Measurements from ENCODE around the gene CD200. TPM values are rescaled to one million over a fixed set of nuclear protein-coding genes. Genes with fewer than 3 reads are reported as not detected.

Gene CD200
- total RNA-seq, 1 experiment from 2014 or later = not detected

DNA sequence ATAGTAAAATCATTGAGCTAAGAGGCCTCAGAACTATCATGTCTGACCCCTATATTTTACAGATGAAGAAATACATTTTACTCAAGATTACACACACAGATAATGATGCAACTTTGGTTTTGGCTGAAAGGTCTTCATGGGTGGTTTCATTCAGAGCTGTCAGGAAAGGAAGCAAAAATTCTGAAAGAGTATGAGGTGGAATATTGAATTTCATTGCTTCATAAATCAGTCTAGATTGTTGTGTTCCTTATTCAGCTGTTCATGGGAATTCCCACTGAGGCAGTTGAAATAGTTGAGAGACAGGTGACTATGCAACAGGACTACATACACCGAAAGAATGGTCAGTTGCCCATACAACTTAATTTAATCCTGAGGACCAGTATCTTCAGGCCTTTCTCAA, 39.4 kb downstream of the CD200 start:
- H4K20me1 ChIP-seq (ENCODE audit: insufficient read depth, low read depth, low read length) = no peaks in the 10 kb centered on the region
- no peak overlapping the region for H2AFZ ChIP-seq (ENCODE audit: low read length)
- DNase-seq = no peak
- H3K27me3 ChIP-seq (ENCODE audit: low read length) = no peaks in the 10 kb centered on the region
- no peaks in the 10 kb centered on the region for H3K36me3 ChIP-seq (ENCODE audit: insufficient read depth, low read length)
- H3K9me3 ChIP-seq (ENCODE audit: low read length) = no peaks in the 10 kb centered on the region
- H3K9me2 ChIP-seq (replicated peaks; ENCODE audit: insufficient read depth, low read length) = no peaks in the 10 kb centered on the region
- no peaks in the 10 kb centered on the region for H3K79me2 ChIP-seq (ENCODE audit: low read length)
- H3K4me3 ChIP-seq (ENCODE audit: low read length) = no peak overlapping the region
- H3K9ac ChIP-seq (ENCODE audit: low read length) = no peak overlapping the region
- H3K4me1 ChIP-seq (ENCODE audit: low read length) = no peaks in the 10 kb centered on the region
- no peak overlapping the region for H3K4me2 ChIP-seq (ENCODE audit: low read depth, low read length, poor library complexity, severe bottlenecking)
- no peak overlapping the region for H3K27ac ChIP-seq (ENCODE audit: low read length)

DNA sequence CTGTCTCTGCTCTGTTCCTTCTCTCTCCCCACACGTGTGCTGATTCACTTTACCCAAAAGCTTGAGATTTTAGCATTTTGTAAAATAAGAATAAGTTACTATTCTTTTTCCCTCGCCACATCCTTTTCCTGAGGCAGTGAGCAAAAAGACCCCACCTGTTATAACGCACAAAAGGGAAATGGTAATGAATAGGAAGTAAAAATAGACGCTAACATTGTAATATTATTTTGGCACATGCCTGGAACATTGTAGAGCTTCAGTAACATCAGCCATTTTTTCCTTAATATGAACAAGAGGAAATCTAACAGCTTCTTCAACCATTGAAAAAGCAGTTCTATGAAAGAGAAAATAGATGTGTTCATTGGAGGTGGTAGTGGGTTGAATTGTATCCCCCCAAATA, 40.5 kb downstream of the CD200 start:
- H3K79me2 ChIP-seq (ENCODE audit: low read length) = no peaks in the 10 kb centered on the region
- H3K27ac ChIP-seq (ENCODE audit: low read length) = no peak overlapping the region
- H3K4me1 ChIP-seq (ENCODE audit: low read length) = peaks cover 7% of the 10 kb centered on the region
- H3K4me3 ChIP-seq (ENCODE audit: low read length) = no peak overlapping the region
- no peak overlapping the region for H3K9ac ChIP-seq (ENCODE audit: low read length)
- no peaks in the 10 kb centered on the region for H3K36me3 ChIP-seq (ENCODE audit: insufficient read depth, low read length)
- no peaks in the 10 kb centered on the region for H3K9me3 ChIP-seq (ENCODE audit: low read length)
- no peak for DNase-seq
- H3K27me3 ChIP-seq (ENCODE audit: low read length) = no peaks in the 10 kb centered on the region
- H2AFZ ChIP-seq (ENCODE audit: low read length) = no peak overlapping the region
- H3K9me2 ChIP-seq (replicated peaks; ENCODE audit: insufficient read depth, low read length) = no peaks in the 10 kb centered on the region
- no peak overlapping the region for H3K4me2 ChIP-seq (ENCODE audit: low read depth, low read length, poor library complexity, severe bottlenecking)
- no peaks in the 10 kb centered on the region for H4K20me1 ChIP-seq (ENCODE audit: insufficient read depth, low read depth, low read length)

- no peak overlapping the region for H3K4me3 ChIP-seq (ENCODE audit: low read length)
- H4K20me1 ChIP-seq (ENCODE audit: insufficient read depth, low read depth, low read length) = no peaks in the 10 kb centered on the region
- no peaks in the 10 kb centered on the region for H3K9me3 ChIP-seq (ENCODE audit: low read length)
- H3K79me2 ChIP-seq (ENCODE audit: low read length) = no peaks in the 10 kb centered on the region
- no peak overlapping the region for H2AFZ ChIP-seq (ENCODE audit: low read length)
- H3K4me1 ChIP-seq (ENCODE audit: low read length) = peaks cover 7% of the 10 kb centered on the region
- H3K36me3 ChIP-seq (ENCODE audit: insufficient read depth, low read length) = no peaks in the 10 kb centered on the region
- no peak for DNase-seq
- H3K9ac ChIP-seq (ENCODE audit: low read length) = no peak overlapping the region
- no peak overlapping the region for H3K4me2 ChIP-seq (ENCODE audit: low read depth, low read length, poor library complexity, severe bottlenecking)
- no peaks in the 10 kb centered on the region for H3K9me2 ChIP-seq (replicated peaks; ENCODE audit: insufficient read depth, low read length)
- no peaks in the 10 kb centered on the region for H3K27me3 ChIP-seq (ENCODE audit: low read length)
- no peak overlapping the region for H3K27ac ChIP-seq (ENCODE audit: low read length)
Observed at GRCh38 chr3:112373924-112374323, 41.0 kb downstream of the CD200 start.

DNA sequence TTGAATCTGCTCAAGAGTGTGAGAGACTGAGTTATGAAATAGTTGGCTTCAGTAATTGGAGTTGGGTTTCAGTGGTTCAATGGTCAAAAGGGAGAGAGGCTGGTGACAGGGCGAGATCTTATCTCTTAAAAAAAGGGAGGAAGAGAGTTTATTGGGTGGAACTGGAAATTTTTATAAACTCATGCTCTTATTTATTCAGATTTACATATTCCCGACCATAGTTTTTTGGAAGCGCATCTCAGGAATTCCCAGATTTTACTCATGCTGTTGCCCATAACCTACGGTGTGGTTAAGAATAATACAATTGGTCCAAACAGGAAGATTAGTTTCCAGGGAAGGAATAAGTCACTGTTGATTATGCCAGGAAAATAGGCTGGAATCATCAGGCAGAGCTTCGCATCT, 41.4 kb downstream of the CD200 start:
- H3K4me2 ChIP-seq (ENCODE audit: low read depth, low read length, poor library complexity, severe bottlenecking) = no peak overlapping the region

DNA sequence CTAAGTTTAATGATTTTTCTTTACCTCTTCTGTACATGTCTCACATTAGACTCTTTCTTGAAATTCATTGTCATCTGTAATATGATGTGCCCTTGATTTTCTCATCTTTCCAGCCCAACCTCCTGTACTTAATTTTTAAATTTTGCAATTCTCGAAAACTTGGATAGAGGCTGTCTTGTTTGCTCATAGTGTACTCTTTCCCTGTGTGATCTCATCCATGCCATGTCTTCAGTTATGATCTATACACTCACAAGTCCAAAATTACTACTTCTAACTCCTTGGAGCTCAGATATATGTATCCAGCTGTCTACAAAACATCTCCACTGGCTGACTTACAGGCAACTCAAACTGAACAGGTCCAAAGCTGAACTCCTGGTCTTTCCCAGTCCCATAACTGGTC, 42.2 kb downstream of the CD200 start:
- Histone ChIP-seq H3K27ac (ENCODE audit: low read length) (no peak overlapping the region), H3K4me1 (ENCODE audit: low read length) (peaks cover 7% of the 10 kb centered on the region), H3K9ac (ENCODE audit: low read length) (no peak overlapping the region), H3K9me3 (ENCODE audit: low read length) (no peaks in the 10 kb centered on the region), H3K4me3 (ENCODE audit: low read length) (no peak overlapping the region), H3K4me2 (ENCODE audit: low read depth, low read length, poor library complexity, severe bottlenecking) (no peak overlapping the region), H3K79me2 (ENCODE audit: low read length) (no peaks in the 10 kb centered on the region), H4K20me1 (ENCODE audit: insufficient read depth, low read depth, low read length) (no peaks in the 10 kb centered on the region), H3K36me3 (ENCODE audit: insufficient read depth, low read length) (no peaks in the 10 kb centered on the region), H3K27me3 (ENCODE audit: low read length) (no peaks in the 10 kb centered on the region), H2AFZ (ENCODE audit: low read length) (no peak overlapping the region), H3K9me2 (replicated peaks; ENCODE audit: insufficient read depth, low read length) (no peaks in the 10 kb centered on the region)
- no peak for DNase-seq

More for the DNA sequence above, 41.4 kb downstream of the CD200 start:
- no peak overlapping the region for H3K27ac ChIP-seq (ENCODE audit: low read length)
- no peaks in the 10 kb centered on the region for H3K27me3 ChIP-seq (ENCODE audit: low read length)
- no peaks in the 10 kb centered on the region for H3K36me3 ChIP-seq (ENCODE audit: insufficient read depth, low read length)
- H4K20me1 ChIP-seq (ENCODE audit: insufficient read depth, low read depth, low read length) = no peaks in the 10 kb centered on the region
- H3K4me3 ChIP-seq (ENCODE audit: low read length) = no peak overlapping the region
- H3K4me1 ChIP-seq (ENCODE audit: low read length) = peaks cover 7% of the 10 kb centered on the region
- no peaks in the 10 kb centered on the region for H3K79me2 ChIP-seq (ENCODE audit: low read length)
- H3K9ac ChIP-seq (ENCODE audit: low read length) = no peak overlapping the region
- H3K9me2 ChIP-seq (replicated peaks; ENCODE audit: insufficient read depth, low read length) = no peaks in the 10 kb centered on the region
- H2AFZ ChIP-seq (ENCODE audit: low read length) = no peak overlapping the region
- DNase-seq = no peak
- no peaks in the 10 kb centered on the region for H3K9me3 ChIP-seq (ENCODE audit: low read length)

DNA sequence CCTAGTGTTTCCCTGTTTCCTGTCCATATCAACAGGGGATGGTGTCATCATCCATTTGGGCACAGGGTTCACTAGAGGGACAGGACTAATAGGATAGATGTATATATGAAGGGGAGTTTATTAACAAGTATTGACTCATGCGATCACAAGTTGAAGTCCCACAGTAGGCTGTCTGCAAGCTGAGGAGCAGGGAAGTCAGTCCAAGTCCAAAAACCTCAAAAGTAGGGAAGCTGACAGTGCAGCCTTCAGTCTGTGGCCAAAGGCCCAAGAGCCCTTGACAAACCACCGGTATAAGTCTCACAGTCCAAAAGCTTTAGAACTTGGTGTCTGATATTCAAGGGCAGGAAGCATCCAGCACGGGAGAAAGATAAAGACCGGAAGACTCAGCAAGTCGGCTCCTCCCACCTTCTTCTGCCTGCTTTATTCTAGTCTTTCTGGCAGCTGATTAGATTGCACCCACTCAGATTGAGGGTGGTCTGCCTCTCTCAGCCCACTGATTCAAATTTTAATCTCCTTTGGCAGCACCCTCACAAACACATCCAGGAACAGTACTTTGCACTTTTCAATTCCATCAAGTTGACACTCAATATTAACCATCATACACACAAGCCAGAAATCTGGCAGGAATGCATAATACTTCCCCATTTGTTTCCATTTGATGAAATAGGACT, 43.4 kb downstream of the CD200 start:
- Histone ChIP-seq H3K9me3 (ENCODE audit: low read length) (no peaks in the 10 kb centered on the region), H3K4me3 (ENCODE audit: low read length) (no peak overlapping the region), H3K27ac (ENCODE audit: low read length) (no peak overlapping the region), H3K79me2 (ENCODE audit: low read length) (no peaks in the 10 kb centered on the region), H3K9me2 (replicated peaks; ENCODE audit: insufficient read depth, low read length) (no peaks in the 10 kb centered on the region), H3K4me1 (ENCODE audit: low read length) (peaks cover 7% of the 10 kb centered on the region), H3K27me3 (ENCODE audit: low read length) (no peaks in the 10 kb centered on the region), H3K9ac (ENCODE audit: low read length) (no peak overlapping the region), H2AFZ (ENCODE audit: low read length) (no peak overlapping the region), H3K36me3 (ENCODE audit: insufficient read depth, low read length) (no peaks in the 10 kb centered on the region), H3K4me2 (ENCODE audit: low read depth, low read length, poor library complexity, severe bottlenecking) (no peak overlapping the region), H4K20me1 (ENCODE audit: insufficient read depth, low read depth, low read length) (no peaks in the 10 kb centered on the region)
- DNase-seq = no peak

GRCh38 chr3:112376992-112377391, 44.0 kb downstream of the CD200 start:
- Histone ChIP-seq H4K20me1 (ENCODE audit: insufficient read depth, low read depth, low read length) (no peaks in the 10 kb centered on the region), H3K4me2 (ENCODE audit: low read depth, low read length, poor library complexity, severe bottlenecking) (no peak overlapping the region), H3K4me1 (ENCODE audit: low read length) (peaks cover 7% of the 10 kb centered on the region), H3K9ac (ENCODE audit: low read length) (no peak overlapping the region), H3K27me3 (ENCODE audit: low read length) (no peaks in the 10 kb centered on the region), H3K79me2 (ENCODE audit: low read length) (no peaks in the 10 kb centered on the region), H2AFZ (ENCODE audit: low read length) (no peak overlapping the region), H3K9me3 (ENCODE audit: low read length) (no peaks in the 10 kb centered on the region), H3K36me3 (ENCODE audit: insufficient read depth, low read length) (no peaks in the 10 kb centered on the region), H3K9me2 (replicated peaks; ENCODE audit: insufficient read depth, low read length) (no peaks in the 10 kb centered on the region), H3K27ac (ENCODE audit: low read length) (no peak overlapping the region), H3K4me3 (ENCODE audit: low read length) (no peak overlapping the region)
- no peak for DNase-seq

- Histone ChIP-seq H3K4me1 (ENCODE audit: low read length) (peaks cover 7% of the 10 kb centered on the region), H3K4me2 (ENCODE audit: low read depth, low read length, poor library complexity, severe bottlenecking) (no peak overlapping the region), H3K9me2 (replicated peaks; ENCODE audit: insufficient read depth, low read length) (no peaks in the 10 kb centered on the region), H3K9ac (ENCODE audit: low read length) (no peak overlapping the region), H3K9me3 (ENCODE audit: low read length) (no peaks in the 10 kb centered on the region), H4K20me1 (ENCODE audit: insufficient read depth, low read depth, low read length) (no peaks in the 10 kb centered on the region), H3K27ac (ENCODE audit: low read length) (no peak overlapping the region), H2AFZ (ENCODE audit: low read length) (no peak overlapping the region), H3K4me3 (ENCODE audit: low read length) (no peak overlapping the region), H3K27me3 (ENCODE audit: low read length) (no peaks in the 10 kb centered on the region), H3K36me3 (ENCODE audit: insufficient read depth, low read length) (no peaks in the 10 kb centered on the region), H3K79me2 (ENCODE audit: low read length) (no peaks in the 10 kb centered on the region)
- no peak for DNase-seq
Observed at GRCh38 chr3:112377568-112378071, 44.7 kb downstream of the CD200 start.
